ENCODE measurements around the gene CMIP. TPM values are rescaled to one million over a fixed set of nuclear protein-coding genes. Genes with fewer than 3 reads are reported as not detected.

The CMIP gene
- total RNA-seq, 1 experiment from 2014 or later: 25.7 TPM

DNA sequence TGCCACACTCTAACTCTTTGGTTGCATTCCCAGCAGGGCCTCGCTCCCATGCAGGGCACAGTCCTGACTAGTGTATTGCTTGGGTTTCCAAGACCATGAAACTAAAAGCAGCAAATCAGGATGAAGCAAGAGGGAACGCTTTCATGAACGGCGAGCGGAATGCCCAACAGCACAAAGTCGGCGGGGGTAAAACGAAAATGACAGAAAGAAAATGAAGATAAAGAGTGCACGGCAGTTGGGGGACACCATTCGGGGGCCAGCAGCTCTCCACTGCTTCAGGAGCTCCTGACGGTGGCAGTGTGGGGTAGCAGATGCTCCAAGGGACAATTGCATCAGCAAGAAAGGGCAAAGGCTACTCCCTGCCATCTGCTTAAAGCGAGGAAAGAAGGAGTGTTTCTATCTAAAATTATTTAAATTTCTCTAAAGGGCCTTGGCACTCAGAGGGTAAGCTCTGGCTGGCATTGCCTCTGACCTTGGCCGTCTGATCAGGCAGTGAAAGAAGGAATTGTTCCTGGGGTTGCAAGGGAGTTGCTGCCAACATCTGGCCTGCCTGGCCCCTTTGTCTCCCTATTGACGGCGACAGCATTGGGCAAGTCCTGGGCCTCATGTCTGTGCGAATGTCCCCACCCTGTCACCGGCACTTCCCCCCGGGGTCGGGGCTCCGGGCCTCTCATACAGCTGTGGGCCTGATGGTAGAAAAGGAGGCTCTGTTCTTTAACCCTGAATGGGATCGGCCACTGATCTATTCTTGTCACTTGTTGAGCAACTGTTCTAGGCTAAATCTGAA is 138.2 kb downstream of the CMIP start:
- Histone ChIP-seq H3K4me1 (ENCODE audit: insufficient read depth, low read length) (peaks cover 74% of the 10 kb centered on the region), H3K9me3 (ENCODE audit: low read length) (no peaks in the 10 kb centered on the region), H3K9ac (ENCODE audit: low read length) (peak overlapping the region; percentile 65), H3K27ac (ENCODE audit: low read length) (peak overlapping the region; percentile 95), H4K20me1 (ENCODE audit: low read length) (no peaks in the 10 kb centered on the region), H3K9me2 (replicated peaks; ENCODE audit: low read length) (no peaks in the 10 kb centered on the region), H2AFZ (ENCODE audit: low read length) (no peak overlapping the region), H3K4me3 (ENCODE audit: low read length) (no peak overlapping the region), H3K4me2 (ENCODE audit: low read length) (no peak overlapping the region), H3K79me2 (ENCODE audit: low read length) (peaks cover 84% of the 10 kb centered on the region), H3K27me3 (ENCODE audit: low read length) (no peaks in the 10 kb centered on the region), H3K36me3 (ENCODE audit: low read depth, low read length) (peaks cover 19% of the 10 kb centered on the region), H3F3A (ENCODE audit: low read length, unreplicated experiment) (no peaks in the 10 kb centered on the region)
- TF ChIP-seq EZH2 (IDR thresholded peaks at IDR 0.05; ENCODE audit: low read length, unreplicated experiment) (no peak), EZH2phosphoT487 (IDR thresholded peaks at IDR 0.05; ENCODE audit: borderline replicate concordance, low read length) (no peak)
- TF ChIP-seq, protein P1, sequence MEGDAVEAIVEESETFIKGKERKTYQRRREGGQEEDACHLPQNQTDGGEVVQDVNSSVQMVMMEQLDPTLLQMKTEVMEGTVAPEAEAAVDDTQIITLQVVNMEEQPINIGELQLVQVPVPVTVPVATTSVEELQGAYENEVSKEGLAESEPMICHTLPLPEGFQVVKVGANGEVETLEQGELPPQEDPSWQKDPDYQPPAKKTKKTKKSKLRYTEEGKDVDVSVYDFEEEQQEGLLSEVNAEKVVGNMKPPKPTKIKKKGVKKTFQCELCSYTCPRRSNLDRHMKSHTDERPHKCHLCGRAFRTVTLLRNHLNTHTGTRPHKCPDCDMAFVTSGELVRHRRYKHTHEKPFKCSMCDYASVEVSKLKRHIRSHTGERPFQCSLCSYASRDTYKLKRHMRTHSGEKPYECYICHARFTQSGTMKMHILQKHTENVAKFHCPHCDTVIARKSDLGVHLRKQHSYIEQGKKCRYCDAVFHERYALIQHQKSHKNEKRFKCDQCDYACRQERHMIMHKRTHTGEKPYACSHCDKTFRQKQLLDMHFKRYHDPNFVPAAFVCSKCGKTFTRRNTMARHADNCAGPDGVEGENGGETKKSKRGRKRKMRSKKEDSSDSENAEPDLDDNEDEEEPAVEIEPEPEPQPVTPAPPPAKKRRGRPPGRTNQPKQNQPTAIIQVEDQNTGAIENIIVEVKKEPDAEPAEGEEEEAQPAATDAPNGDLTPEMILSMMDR (conservative IDR thresholded peaks at IDR 0.05; ENCODE audit: low read depth, low read length): no peak
- no TSS peak for BruUV-seq (replicated peaks)
- ChIA-PET POLR2A (ENCODE audit: unreplicated experiment) (no interaction called here), CTCF (no interaction called here)
- no peak for ATAC-seq
- no peak for DNase-seq
- intact Hi-C loops (cut with micrococcal nuclease): loop anchor here (5.0 kb wide), 2 partner anchors 71 to 176 kb away; no protein-coding TSS in a partner anchor

DNA sequence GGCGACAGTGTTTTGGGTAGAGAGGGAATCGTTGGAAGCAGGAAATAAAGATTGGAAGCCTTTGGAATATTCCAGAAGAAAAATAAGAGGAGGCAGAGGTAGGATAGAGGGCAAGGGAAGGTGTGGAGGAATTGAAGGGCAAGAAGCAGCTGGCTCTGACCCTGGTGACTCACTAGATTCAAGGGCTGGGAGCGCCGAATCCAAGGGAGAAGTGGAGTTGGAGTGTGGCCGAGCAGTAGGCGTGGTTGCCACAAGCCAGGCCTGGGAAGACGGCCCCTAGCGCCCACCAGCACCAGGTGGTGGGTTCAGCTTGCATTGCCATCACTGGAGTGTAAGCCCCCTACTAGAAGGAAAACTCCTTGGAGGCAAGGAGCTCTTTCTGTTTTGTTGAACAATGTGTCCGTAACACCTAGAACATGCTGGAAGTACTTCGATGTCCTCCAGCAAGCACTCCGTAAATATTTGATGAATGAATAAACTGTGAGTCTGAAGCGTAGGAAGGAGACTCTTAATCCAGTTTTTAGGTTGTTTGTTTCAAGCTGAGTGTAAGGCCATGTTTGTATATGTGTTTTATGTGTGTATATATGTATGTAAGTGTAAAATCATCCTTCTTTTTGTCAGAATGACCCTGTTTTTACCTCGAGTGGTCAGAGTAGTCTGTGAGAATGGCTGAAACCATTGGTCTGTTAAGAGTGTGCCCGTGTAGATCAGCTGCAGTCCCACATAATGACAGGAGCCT is 139.5 kb downstream of the CMIP start:
- Histone ChIP-seq H3K9me3 (ENCODE audit: low read length) (no peaks in the 10 kb centered on the region), H3K4me2 (ENCODE audit: low read length) (peak overlapping the region; percentile 57), H2AFZ (ENCODE audit: low read length) (no peak overlapping the region), H3K9ac (ENCODE audit: low read length) (peak overlapping the region; percentile 65), H3F3A (ENCODE audit: low read length, unreplicated experiment) (no peaks in the 10 kb centered on the region), H3K27me3 (ENCODE audit: low read length) (no peaks in the 10 kb centered on the region), H4K20me1 (ENCODE audit: low read length) (no peaks in the 10 kb centered on the region), H3K4me1 (ENCODE audit: insufficient read depth, low read length) (peaks cover 74% of the 10 kb centered on the region), H3K27ac (ENCODE audit: low read length) (peak overlapping the region; percentile 95), H3K79me2 (ENCODE audit: low read length) (peaks cover 84% of the 10 kb centered on the region), H3K9me2 (replicated peaks; ENCODE audit: low read length) (no peaks in the 10 kb centered on the region), H3K4me3 (ENCODE audit: low read length) (no peak overlapping the region), H3K36me3 (ENCODE audit: low read depth, low read length) (peaks cover 19% of the 10 kb centered on the region)
- POLR2A ChIA-PET (ENCODE audit: unreplicated experiment): no interaction called here
- CTCF ChIA-PET: no interaction called here
- TF ChIP-seq EZH2phosphoT487 (IDR thresholded peaks at IDR 0.05; ENCODE audit: borderline replicate concordance, low read length): no peak
- TF ChIP-seq EZH2 (IDR thresholded peaks at IDR 0.05; ENCODE audit: low read length, unreplicated experiment): no peak
- TF ChIP-seq, protein P1 (conservative IDR thresholded peaks at IDR 0.05; ENCODE audit: low read depth, low read length): no peak
- peak; percentile 62 for ATAC-seq
- intact Hi-C loops (cut with micrococcal nuclease): loop anchor here (2.0 to 5.0 kb wide), 3 partner anchors 15 to 177 kb away; no protein-coding TSS in a partner anchor
- BruUV-seq (replicated peaks): no TSS peak
- peak; percentile 80 for DNase-seq
